NCI-H69 (cell line): ENCODE data around the gene NFIA.

ENCODE experiments used
- DNase-seq: peaks from one replicate; lab custom pipeline; 2025; lab: John Stamatoyannopoulos, UW

NFIA gene

GRCh38 chr1:61397935-61398334 is 315.6 kb downstream of the NFIA start:
- no peak for DNase-seq

- DNase-seq: no peak
Measured at GRCh38 chr1:61399199-61399598, 316.8 kb downstream of the NFIA start.

GRCh38 chr1:61400131-61400770 is 317.9 kb downstream of the NFIA start:
- DNase-seq: no peak

- no peak for DNase-seq
Measured at GRCh38 chr1:61400997-61401396, 318.6 kb downstream of the NFIA start.

- DNase-seq: peak; percentile 43
Measured at GRCh38 chr1:61403679-61404596, 321.6 kb downstream of the NFIA start.

GRCh38 chr1:61404597-61405376 is 322.4 kb downstream of the NFIA start:
- DNase-seq: no peak

GRCh38 chr1:61406467-61406866 is 324.1 kb downstream of the NFIA start:
- no peak for DNase-seq

GRCh38 chr1:61412601-61413000 is 330.2 kb downstream of the NFIA start:
- DNase-seq: no peak

GRCh38 chr1:61419196-61419595 is 336.8 kb downstream of the NFIA start:
- DNase-seq: no peak

- DNase-seq: no peak
Measured at GRCh38 chr1:61419657-61420056, 337.3 kb downstream of the NFIA start.

- no peak for DNase-seq
Measured at GRCh38 chr1:61420243-61420642, 337.9 kb downstream of the NFIA start.

GRCh38 chr1:61420909-61421835 is 338.8 kb downstream of the NFIA start:
- no peak for DNase-seq

GRCh38 chr1:61423643-61424042 is 341.3 kb downstream of the NFIA start:
- no peak for DNase-seq

- peak; percentile 62 for DNase-seq
Measured at GRCh38 chr1:61424382-61424781, 342.0 kb downstream of the NFIA start.

GRCh38 chr1:61425040-61425439 is 342.7 kb downstream of the NFIA start:
- DNase-seq: peak; percentile 79

GRCh38 chr1:61426254-61426653 is 343.9 kb downstream of the NFIA start:
- DNase-seq: peak; percentile 55

- DNase-seq: peak; percentile 74
Measured at GRCh38 chr1:61426885-61427284, 344.5 kb downstream of the NFIA start.

- DNase-seq: peak; percentile 60
Measured at GRCh38 chr1:61427510-61427909, 345.1 kb downstream of the NFIA start.

- no peak for DNase-seq
Measured at GRCh38 chr1:61428146-61428545, 345.8 kb downstream of the NFIA start.

- DNase-seq: no peak
Measured at GRCh38 chr1:61432616-61433388, 350.4 kb downstream of the NFIA start.

- no peak for DNase-seq
Measured at GRCh38 chr1:61433646-61434045, 351.3 kb downstream of the NFIA start.
